RPMI8226 (cell line): Measurements from ENCODE around the gene FMNL1.
A peak's percentile ranks its signal among the peaks of the same experiment; 100 is the strongest.

Experiments used
- DNase-seq: peaks from one replicate; pipeline ENCODE4 v3.0.0-alpha.2; 2015

Gene FMNL1

GRCh38 chr17:45223539-45224528 is 2.1 kb downstream of the FMNL1 start:
- DNase-seq: peak; percentile 55

- peak; percentile 20 for DNase-seq
These were observed 3.0 kb downstream of the FMNL1 start for GRCh38 chr17:45224671-45225050.

- DNase-seq: peak; percentile 41
These were observed 3.5 kb downstream of the FMNL1 start for GRCh38 chr17:45225051-45225700.

- peak; percentile 96 for DNase-seq
These were observed 4.4 kb downstream of the FMNL1 start for GRCh38 chr17:45225964-45226530.

- DNase-seq: peak; percentile 16
These were observed 4.9 kb downstream of the FMNL1 start for GRCh38 chr17:45226576-45226975.

GRCh38 chr17:45227101-45227925 is 5.6 kb downstream of the FMNL1 start:
- peak; percentile 84 for DNase-seq

GRCh38 chr17:45227926-45228762 is 6.5 kb downstream of the FMNL1 start:
- DNase-seq: peak; percentile 93

GRCh38 chr17:45228763-45229539 is 7.3 kb downstream of the FMNL1 start:
- DNase-seq: peak; percentile 85

GRCh38 chr17:45229681-45230409 is 8.2 kb downstream of the FMNL1 start:
- peak; percentile 44 for DNase-seq

GRCh38 chr17:45230410-45230786 is 8.7 kb downstream of the FMNL1 start:
- no peak for DNase-seq

- DNase-seq: no peak
These were observed 9.2 kb downstream of the FMNL1 start for GRCh38 chr17:45230787-45231480.

GRCh38 chr17:45231481-45232116 is 9.9 kb downstream of the FMNL1 start:
- peak; percentile 33 for DNase-seq

GRCh38 chr17:45232514-45233422 is 11.1 kb downstream of the FMNL1 start:
- no peak for DNase-seq

- DNase-seq: no peak
These were observed 11.8 kb downstream of the FMNL1 start for GRCh38 chr17:45233423-45233924.

GRCh38 chr17:45234641-45235415 is 13.1 kb downstream of the FMNL1 start:
- DNase-seq: peak; percentile 44

- DNase-seq: peak; percentile 82
These were observed 14.0 kb downstream of the FMNL1 start for GRCh38 chr17:45235416-45236281.
